K562 (cell line): Measurements from ENCODE around the gene DPY19L3. TPM values are rescaled to one million over a fixed set of nuclear protein-coding genes. Genes with fewer than 3 reads are reported as not detected.

Source experiments
- CHD2 ChIP-seq: IDR thresholded peaks from 2 replicates; pipeline ENCODE4 v1.6.1; 2011; ENCODE audit warnings: low read depth, low read length
- HDAC2 ChIP-seq: fragments of 450-650 bp; IDR thresholded peaks from 2 replicates; pipeline ENCODE4 v1.6.1; 2016; ENCODE audit warnings: mild to moderate bottlenecking
- MCM3 ChIP-seq: fragments of 450-650 bp; IDR thresholded peaks from 2 replicates; pipeline ENCODE4 v1.6.1; 2016
- SRSF7 ChIP-seq: fragments of 200-400 bp; formaldehyde crosslinking; optimal IDR thresholded peaks from 2 replicates; pipeline ENCODE3; 2017; ENCODE audit warnings: mild to moderate bottlenecking, low read depth, low read length
- TCFL5 ChIP-seq: fragments of 250-450 bp; sonication (Bioruptor Pico); conservative IDR thresholded peaks from 2 replicates; pipeline ENCODE4 v1.6.1; 2021; ENCODE audit warnings: mild to moderate bottlenecking, moderate library complexity, matching md5 sums
- YBX1 ChIP-seq: fragments of 450-650 bp; IDR thresholded peaks from 2 replicates; pipeline ENCODE4 v1.7.1; 2016; ENCODE audit warnings: mild to moderate bottlenecking
- ZNF407 ChIP-seq: fragments of 450-650 bp; IDR thresholded peaks from 2 replicates; pipeline ENCODE4 v1.6.1; 2016; ENCODE audit warnings: low read depth
- polyA plus RNA-seq, 8 experiments: library from polyadenylated mRNA; depleted of rRNA in 4 of 8; stranded (reverse) in 5 of 8; unstranded in 3 of 8; fragments of >200 nt; fragmentation: Nextera tagmentation in 2 of 8; fragmentation: Illumina TruSeq in 1 of 8; extraction: Ambion mirVana in 2 of 8; extraction: Trizol in 1 of 8; gene quantifications; 2 replicates each; pipeline versions ENCODE4 v1.2.1 to v1.2.3, GENCODE V29; 2011 to 2014; ENCODE audit warnings: inconsistent platforms in 1 of 8, missing spikeins in 1 of 8
- total RNA-seq, 7 experiments: library from RNA; depleted of rRNA in 6 of 7; stranded (reverse); fragments of >200 nt in 6 of 7; fragmentation: Illumina TruSeq in 2 of 7; extraction: Trizol in 2 of 7; gene quantifications; 2 replicates each; pipeline versions ENCODE4 v1.2.1 to v1.2.3, GENCODE V29; 2011 to 2021; ENCODE audit warnings: low replicate concordance in 1 of 7

The DPY19L3 gene
- total and polyA plus RNA-seq, 9 of the 15 experiments (the other 6 are each of a cell fraction or from before 2014, with no cell fraction given), result 4.7 to 39.2 (median 22.0) TPM

GRCh38 chr19:32415246-32415645, 9.7 kb downstream of the DPY19L3 start (continued):
- TF ChIP-seq ZNF407 (no peak), HDAC2 (no peak), YBX1 (no peak), CHD2 (no peak), MCM3 (no peak), TCFL5 (no peak), SRSF7 (no peak)
